A549 (cell line): ENCODE measurements around the gene TMEM30A. TPM values are rescaled to one million over a fixed set of nuclear protein-coding genes. Genes with fewer than 3 reads are reported as not detected.

Experiments
- ATAC-seq, 2 experiments: fragments of 200-7000 bp in 1 of 2; fragments of >200 bp in 1 of 2; cut with Nextera tagmentation in 1 of 2; cut with Tn5 transposase in 1 of 2; 3 replicates each; pipeline versions ENCODE4 v1.8.0 to v1.9.1; 2018 to 2020; ENCODE audit warnings: mild to moderate bottlenecking in 1 of 2, moderate library complexity in 1 of 2
- CTCF ChIA-PET: fragments of 300-600 bp; sonication (Branson Sonifier 250); formaldehyde crosslinking; extraction: SDS; loops from one replicate; lab custom pipeline; 2021; ENCODE audit warnings: antibody characterized with exemption, inconsistent platforms; lab: Yijun Ruan, JAX
- POLR2A ChIA-PET: fragments of 350-600 bp; formaldehyde crosslinking; extraction: SDS; loops from one replicate; lab custom pipeline; 2021; ENCODE audit warnings: antibody characterized with exemption, inconsistent platforms; lab: Yijun Ruan, JAX
- DNase-seq, 2 experiments: peaks; one replicate each; pipeline versions ENCODE4 v3.0.0 to v3.0.0-alpha.2; 2011 to 2016; ENCODE audit warnings: low read depth in 1 of 2, low spot score in 1 of 2
- FAIRE-seq: peaks from 2 replicates; lab custom pipeline; 2011; peaks lifted over from hg19 to GRCh38; lab: Jason Lieb, UNC
- H3K27ac ChIP-seq, 2 experiments: fragments of >200 bp; sonication (Bioruptor Twin); formaldehyde crosslinking; 3 replicates each; pipeline ENCODE4 v1.5.1; 2016 to 2017
- H3K4me1 ChIP-seq: fragments of >200 bp; sonication (Bioruptor Twin); formaldehyde crosslinking; 3 replicates; pipeline ENCODE4 v1.6.1; 2016
- H3K4me2 ChIP-seq: fragments of >200 bp; sonication (Bioruptor Twin); formaldehyde crosslinking; 3 replicates; pipeline ENCODE4 v1.6.1; 2016
- H3K4me3 ChIP-seq: fragments of >200 bp; sonication (Bioruptor Twin); formaldehyde crosslinking; 3 replicates; pipeline ENCODE4 v1.5.1; 2016
- H3K9me3 ChIP-seq: fragments of >200 bp; sonication (Bioruptor Twin); formaldehyde crosslinking; 3 replicates; pipeline ENCODE4 v1.6.1; 2016
- CBX8 ChIP-seq: fragments of 200-600 bp; sonication (generic); IDR thresholded peaks from 2 replicates; pipeline ENCODE4 v1.6.1; 2016
- CEBPB ChIP-seq, 2 experiments: fragments of >200 bp in 1 of 2; sonication (Bioruptor Twin) in 1 of 2; formaldehyde crosslinking in 1 of 2; IDR thresholded peaks; 2 replicates each; pipeline ENCODE4 v1.6.1; 2012 to 2016
- CHD4 ChIP-seq: fragments of 200-600 bp; sonication (generic); IDR thresholded peaks from 2 replicates; pipeline ENCODE4 v1.6.1; 2016; ENCODE audit warnings: antibody characterized with exemption, mild to moderate bottlenecking, borderline replicate concordance
- EHMT2 ChIP-seq: fragments of 200-600 bp; sonication (generic); IDR thresholded peaks from 2 replicates; pipeline ENCODE4 v1.6.1; 2016; ENCODE audit warnings: antibody characterized with exemption, low read depth, mild to moderate bottlenecking, moderate library complexity
- ESRRA ChIP-seq: fragments of 150-350 bp; IDR thresholded peaks from 2 replicates; pipeline ENCODE4 v1.6.1; 2014; ENCODE audit warnings: mild to moderate bottlenecking, low read length, borderline replicate concordance
- FOSB ChIP-seq: fragments of 250-450 bp; sonication (Bioruptor Pico); IDR thresholded peaks from 2 replicates; pipeline ENCODE4 v1.5.0; 2020; ENCODE audit warnings: mild to moderate bottlenecking, moderate library complexity
- GATA3 ChIP-seq: IDR thresholded peaks from 2 replicates; pipeline ENCODE4 v1.6.1; 2012; ENCODE audit warnings: borderline replicate concordance
- HEYL ChIP-seq: fragments of 250-450 bp; sonication (Bioruptor Pico); IDR thresholded peaks from 2 replicates; pipeline ENCODE4 v1.8.0; 2021; ENCODE audit warnings: mild to moderate bottlenecking, moderate library complexity
- HOXA7 ChIP-seq: fragments of 250-450 bp; sonication (Bioruptor Pico); IDR thresholded peaks from 2 replicates; pipeline ENCODE4 v1.5.0; 2020; ENCODE audit warnings: mild to moderate bottlenecking, moderate library complexity
- HOXB5 ChIP-seq: fragments of 250-450 bp; sonication (Bioruptor Pico); IDR thresholded peaks from 2 replicates; pipeline ENCODE4 v1.5.0; 2020; ENCODE audit warnings: mild to moderate bottlenecking, moderate library complexity
- KDM1A ChIP-seq: fragments of 200-600 bp; sonication (generic); IDR thresholded peaks from 2 replicates; pipeline ENCODE4 v1.6.1; 2016; ENCODE audit warnings: low read depth, mild to moderate bottlenecking
- KDM5A ChIP-seq: fragments of 200-600 bp; sonication (generic); IDR thresholded peaks from 2 replicates; pipeline ENCODE4 v1.6.1; 2016; ENCODE audit warnings: antibody characterized with exemption, mild to moderate bottlenecking
- MAFK ChIP-seq: fragments of 450-650 bp; IDR thresholded peaks from 2 replicates; pipeline ENCODE4 v1.6.1; 2014; ENCODE audit not compliant: partially characterized antibody
- MYC ChIP-seq: IDR thresholded peaks from 2 replicates; pipeline ENCODE4 v1.6.1; 2012; ENCODE audit warnings: mild to moderate bottlenecking, inconsistent platforms, low read length, improper control_type of control experiment, borderline replicate concordance
- NPAS2 ChIP-seq: fragments of 250-450 bp; sonication (Bioruptor Pico); IDR thresholded peaks from 2 replicates; pipeline ENCODE4 v1.8.0; 2022; ENCODE audit warnings: mild to moderate bottlenecking, moderate library complexity, borderline replicate concordance
- NR3C1 ChIP-seq: fragments of >200 bp; sonication (Bioruptor Twin); formaldehyde crosslinking; IDR thresholded peaks from 3 replicates; pipeline ENCODE4 v1.6.1; 2017
- POLR2AphosphoS2 ChIP-seq: conservative IDR thresholded peaks from 2 replicates; pipeline ENCODE4 v1.6.1; 2012; ENCODE audit warnings: low read length, improper control_type of control experiment, inconsistent platforms
- RARB ChIP-seq: fragments of 250-450 bp; sonication (Bioruptor Pico); IDR thresholded peaks from 2 replicates; pipeline ENCODE4 v1.8.0; 2021; ENCODE audit warnings: mild to moderate bottlenecking, moderate library complexity
- RCOR1 ChIP-seq: fragments of 150-350 bp; IDR thresholded peaks from 2 replicates; pipeline ENCODE4 v1.6.1; 2014; ENCODE audit warnings: antibody characterized with exemption, low read length, low read depth
- RFX5 ChIP-seq: fragments of 450-650 bp; IDR thresholded peaks from 2 replicates; pipeline ENCODE4 v1.7.1; 2014; ENCODE audit warnings: antibody characterized with exemption, mild to moderate bottlenecking, moderate library complexity
- RNF2 ChIP-seq: fragments of 200-600 bp; sonication (generic); IDR thresholded peaks from 2 replicates; pipeline ENCODE4 v1.6.1; 2016; ENCODE audit warnings: low read depth, mild to moderate bottlenecking, antibody characterized with exemption, moderate library complexity, borderline replicate concordance
- ZFP36 ChIP-seq: fragments of 450-650 bp; IDR thresholded peaks from 2 replicates; pipeline ENCODE4 v1.6.1; 2014; ENCODE audit warnings: borderline replicate concordance; ENCODE audit not compliant: partially characterized antibody
- WGBS: methylation state at CpG from one replicate; pipeline ENCODE4 v1.1.6; 2017; ENCODE audit errors: missing lambda C conversion rate; 5-methylcytosine and 5-hydroxymethylcytosine counted together
- polyA plus RNA-seq, 4 experiments: library from polyadenylated mRNA; depleted of rRNA in 3 of 4; stranded (reverse); fragments of >200 nt; fragmentation: RNase III in 1 of 4; extraction: RNeasy Plus Mini Kit Qiagen cat#74134 plus additional on column Dnase treatment in 1 of 4; gene quantifications; 2 replicates in 3 of 4; 3 replicates in 1 of 4; pipeline ENCODE4 v1.2.3, GENCODE V29; 2011 to 2017
- TF ChIP-seq, protein P1 (sequence below): fragments of >200 bp; sonication (Bioruptor Twin); formaldehyde crosslinking; IDR thresholded peaks from 3 replicates; pipeline ENCODE4 v1.5.1; 2016
- TF ChIP-seq, protein P2 (sequence below): fragments of >200 bp; sonication (Bioruptor Twin); formaldehyde crosslinking; IDR thresholded peaks from 2 replicates; pipeline ENCODE4 v1.6.1; 2016
- TF ChIP-seq, protein P3 (sequence below): IDR thresholded peaks from 2 replicates; pipeline ENCODE4 v1.6.1; 2012
- TF ChIP-seq, protein P4 (sequence below): fragments of 250-450 bp; sonication (Bioruptor Pico); IDR thresholded peaks from 2 replicates; pipeline ENCODE4 v1.5.0; 2021; ENCODE audit warnings: mild to moderate bottlenecking, moderate library complexity, borderline replicate concordance
- TF ChIP-seq, protein P5 (sequence below): fragments of 250-450 bp; sonication (Bioruptor Pico); IDR thresholded peaks from 2 replicates; pipeline ENCODE4 v1.5.0; 2020; ENCODE audit warnings: low read depth, mild to moderate bottlenecking, moderate library complexity

Gene TMEM30A
- polyA plus RNA-seq, 2 of the 4 experiments (the other 2 are of a cell fraction), result 65.1 to 75.5 TPM

DNA sequence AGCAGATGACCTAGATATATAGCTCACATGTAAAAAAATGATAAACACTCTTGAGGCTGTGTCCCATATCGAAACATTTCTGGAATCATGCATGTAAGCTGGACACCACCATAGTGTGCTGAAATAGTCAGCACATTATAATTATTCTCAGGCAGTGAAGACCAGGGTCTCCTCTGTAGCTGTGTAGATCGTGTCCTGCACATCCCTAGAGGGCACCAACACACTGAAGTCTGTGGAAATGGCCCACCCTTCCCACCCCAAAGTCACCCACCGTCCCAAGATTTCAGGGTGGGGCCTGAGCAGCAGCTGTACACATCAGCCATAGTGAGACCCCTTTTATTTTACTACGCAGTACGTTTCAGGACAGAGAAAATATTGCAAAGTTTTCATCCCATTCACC is 21.0 kb upstream of the TMEM30A start:
- no peak overlapping the region for H3K4me3 ChIP-seq
- no peak overlapping the region for H3K27ac ChIP-seq
- no peak for ATAC-seq
- no peaks in the 10 kb centered on the region; the same call in 2 of the 3 replicates for H3K4me1 ChIP-seq
- ChIA-PET POLR2A (no interaction called here), CTCF (no interaction called here)
- 77% methylated on average over 4 of the region's 5 CpGs for WGBS
- H3K4me2 ChIP-seq, result no peak overlapping the region
- no peak for DNase-seq
- FAIRE-seq, result no peak
- no peak for TF ChIP-seq RCOR1
- no peak for TF ChIP-seq CBX8
- TF ChIP-seq HOXB5 (CRISPR knock-in tag), result no peak
- no peak for TF ChIP-seq EHMT2
- TF ChIP-seq FOSB (CRISPR knock-in tag), result no peak
- TF ChIP-seq, protein P1, sequence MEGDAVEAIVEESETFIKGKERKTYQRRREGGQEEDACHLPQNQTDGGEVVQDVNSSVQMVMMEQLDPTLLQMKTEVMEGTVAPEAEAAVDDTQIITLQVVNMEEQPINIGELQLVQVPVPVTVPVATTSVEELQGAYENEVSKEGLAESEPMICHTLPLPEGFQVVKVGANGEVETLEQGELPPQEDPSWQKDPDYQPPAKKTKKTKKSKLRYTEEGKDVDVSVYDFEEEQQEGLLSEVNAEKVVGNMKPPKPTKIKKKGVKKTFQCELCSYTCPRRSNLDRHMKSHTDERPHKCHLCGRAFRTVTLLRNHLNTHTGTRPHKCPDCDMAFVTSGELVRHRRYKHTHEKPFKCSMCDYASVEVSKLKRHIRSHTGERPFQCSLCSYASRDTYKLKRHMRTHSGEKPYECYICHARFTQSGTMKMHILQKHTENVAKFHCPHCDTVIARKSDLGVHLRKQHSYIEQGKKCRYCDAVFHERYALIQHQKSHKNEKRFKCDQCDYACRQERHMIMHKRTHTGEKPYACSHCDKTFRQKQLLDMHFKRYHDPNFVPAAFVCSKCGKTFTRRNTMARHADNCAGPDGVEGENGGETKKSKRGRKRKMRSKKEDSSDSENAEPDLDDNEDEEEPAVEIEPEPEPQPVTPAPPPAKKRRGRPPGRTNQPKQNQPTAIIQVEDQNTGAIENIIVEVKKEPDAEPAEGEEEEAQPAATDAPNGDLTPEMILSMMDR, result no peak
- TF ChIP-seq KDM5A, result no peak
- TF ChIP-seq KDM1A, result no peak
- no peak for TF ChIP-seq GATA3
- no peak for TF ChIP-seq NR3C1
- TF ChIP-seq RFX5, result no peak
- TF ChIP-seq, protein P2, sequence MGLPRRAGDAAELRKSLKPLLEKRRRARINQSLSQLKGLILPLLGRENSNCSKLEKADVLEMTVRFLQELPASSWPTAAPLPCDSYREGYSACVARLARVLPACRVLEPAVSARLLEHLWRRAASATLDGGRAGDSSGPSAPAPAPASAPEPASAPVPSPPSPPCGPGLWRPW, result no peak
- TF ChIP-seq MAFK, result no peak
- TF ChIP-seq, protein P3, sequence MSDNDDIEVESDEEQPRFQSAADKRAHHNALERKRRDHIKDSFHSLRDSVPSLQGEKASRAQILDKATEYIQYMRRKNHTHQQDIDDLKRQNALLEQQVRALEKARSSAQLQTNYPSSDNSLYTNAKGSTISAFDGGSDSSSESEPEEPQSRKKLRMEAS, result no peak
- no peak for TF ChIP-seq HEYL (CRISPR knock-in tag)
- TF ChIP-seq RNF2, result no peak
- TF ChIP-seq NPAS2 (CRISPR knock-in tag), result no peak
- no peak for TF ChIP-seq MYC
- TF ChIP-seq, protein P4, sequence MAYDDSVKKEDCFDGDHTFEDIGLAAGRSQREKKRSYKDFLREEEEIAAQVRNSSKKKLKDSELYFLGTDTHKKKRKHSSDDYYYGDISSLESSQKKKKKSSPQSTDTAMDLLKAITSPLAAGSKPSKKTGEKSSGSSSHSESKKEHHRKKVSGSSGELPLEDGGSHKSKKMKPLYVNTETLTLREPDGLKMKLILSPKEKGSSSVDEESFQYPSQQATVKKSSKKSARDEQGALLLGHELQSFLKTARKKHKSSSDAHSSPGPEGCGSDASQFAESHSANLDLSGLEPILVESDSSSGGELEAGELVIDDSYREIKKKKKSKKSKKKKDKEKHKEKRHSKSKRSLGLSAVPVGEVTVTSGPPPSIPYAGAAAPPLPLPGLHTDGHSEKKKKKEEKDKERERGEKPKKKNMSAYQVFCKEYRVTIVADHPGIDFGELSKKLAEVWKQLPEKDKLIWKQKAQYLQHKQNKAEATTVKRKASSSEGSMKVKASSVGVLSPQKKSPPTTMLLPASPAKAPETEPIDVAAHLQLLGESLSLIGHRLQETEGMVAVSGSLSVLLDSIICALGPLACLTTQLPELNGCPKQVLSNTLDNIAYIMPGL, result no peak
- TF ChIP-seq POLR2AphosphoS2, result no peak
- no peaks in the 10 kb centered on the region for H3K9me3 ChIP-seq

DNA sequence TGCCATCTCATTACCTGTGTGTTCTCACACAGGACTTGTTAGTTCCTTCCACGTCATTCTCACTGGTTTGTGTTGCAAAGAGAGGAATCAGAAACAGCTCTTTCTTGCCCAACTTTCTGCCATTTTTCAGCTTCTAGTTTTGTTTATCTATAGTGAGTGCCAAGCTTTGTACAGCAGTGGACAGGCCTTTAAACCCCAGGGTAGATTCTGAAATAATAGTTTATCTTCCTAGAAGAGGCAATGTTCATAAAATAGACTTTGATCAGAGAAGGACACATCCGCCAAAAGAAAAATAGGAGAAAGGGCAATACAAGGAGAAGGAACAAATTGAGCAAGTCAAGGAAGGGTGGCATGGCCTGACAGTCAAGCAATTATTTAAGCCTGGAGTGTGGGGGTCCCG is 17.7 kb upstream of the TMEM30A start:
- ChIA-PET CTCF (no interaction called here), POLR2A (no interaction called here)
- no peak overlapping the region for H3K4me3 ChIP-seq
- no peak for DNase-seq
- TF ChIP-seq RARB (no peak), HOXA7 (no peak), KDM5A (no peak), ESRRA (no peak), CHD4 (no peak), CEBPB (IDR thresholded peaks at IDR 0.05) (no peak), RFX5 (no peak), ZFP36 (no peak), POLR2AphosphoS2 (no peak)
- TF ChIP-seq, protein P4, result no peak
- TF ChIP-seq, protein P5, sequence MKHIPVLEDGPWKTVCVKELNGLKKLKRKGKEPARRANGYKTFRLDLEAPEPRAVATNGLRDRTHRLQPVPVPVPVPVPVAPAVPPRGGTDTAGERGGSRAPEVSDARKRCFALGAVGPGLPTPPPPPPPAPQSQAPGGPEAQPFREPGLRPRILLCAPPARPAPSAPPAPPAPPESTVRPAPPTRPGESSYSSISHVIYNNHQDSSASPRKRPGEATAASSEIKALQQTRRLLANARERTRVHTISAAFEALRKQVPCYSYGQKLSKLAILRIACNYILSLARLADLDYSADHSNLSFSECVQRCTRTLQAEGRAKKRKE (CRISPR knock-in tag), result no peak
- TF ChIP-seq, protein P3, result no peak
- peaks cover 16% of the 10 kb centered on the region; the same call in 1 of the 3 replicates for H3K4me1 ChIP-seq
- no peak overlapping the region for H3K4me2 ChIP-seq
- no peaks in the 10 kb centered on the region for H3K9me3 ChIP-seq
- WGBS, result 95% methylated on average over 3 of the region's 3 CpGs
- FAIRE-seq, result no peak
- no peak overlapping the region for H3K27ac ChIP-seq
- ATAC-seq, result no peak
